Loucy (cell line): ENCODE results near the gene C5orf46.

Source experiments
- H2AFZ ChIP-seq: fragments of 200-600 bp; sonication (generic); 2 replicates; pipeline ENCODE4 v1.6.0; 2016; ENCODE audit warnings: antibody characterized with exemption, mild to moderate bottlenecking, low read length, moderate library complexity
- H3F3A ChIP-seq: fragments of 200-600 bp; 2 replicates; pipeline ENCODE4 v1.6.0; 2016; ENCODE audit warnings: antibody characterized with exemption, low read depth, mild to moderate bottlenecking
- H3K27me3 ChIP-seq: fragments of 200-600 bp; sonication (generic); 2 replicates; pipeline ENCODE4 v1.6.1; 2014; ENCODE audit warnings: low read length, mild to moderate bottlenecking; ENCODE audit not compliant: insufficient read depth, poor library complexity, severe bottlenecking
- H3K36me3 ChIP-seq: fragments of 200-600 bp; sonication (generic); 2 replicates; pipeline ENCODE4 v1.6.1; 2016; ENCODE audit warnings: low read length; ENCODE audit not compliant: insufficient read depth
- H3K4me1 ChIP-seq: fragments of 200-600 bp; sonication (generic); 2 replicates; pipeline ENCODE4 v1.5.1; 2014; ENCODE audit warnings: low read length, mild to moderate bottlenecking; ENCODE audit not compliant: insufficient read depth, poor library complexity, severe bottlenecking
- H3K4me2 ChIP-seq: fragments of 200-600 bp; sonication (generic); 2 replicates; pipeline ENCODE4 v1.6.0; 2014; ENCODE audit warnings: antibody characterized with exemption, low read length, low read depth, mild to moderate bottlenecking; ENCODE audit not compliant: poor library complexity, severe bottlenecking
- H3K4me3 ChIP-seq: fragments of 200-600 bp; sonication (generic); 2 replicates; pipeline ENCODE4 v1.5.1; 2014; ENCODE audit warnings: low read length, mild to moderate bottlenecking, mixed read lengths; ENCODE audit not compliant: poor library complexity, severe bottlenecking
- H3K79me2 ChIP-seq: fragments of 200-600 bp; sonication (generic); 2 replicates; pipeline ENCODE4 v1.6.1; 2014; ENCODE audit warnings: low read length; ENCODE audit not compliant: insufficient read depth
- H3K9ac ChIP-seq: fragments of 200-600 bp; sonication (generic); 2 replicates; pipeline ENCODE4 v1.6.0; 2014; ENCODE audit warnings: mild to moderate bottlenecking, low read depth, low read length, moderate library complexity; ENCODE audit not compliant: poor library complexity, severe bottlenecking
- H3K9me2 ChIP-seq: fragments of 200-600 bp; sonication (generic); replicated peaks from 2 replicates; pipeline ENCODE4 v1.6.1; 2016; ENCODE audit warnings: low read depth, low read length, mixed read lengths
- H3K9me3 ChIP-seq: fragments of 200-600 bp; sonication (generic); 2 replicates; pipeline ENCODE4 v1.6.1; 2014; ENCODE audit warnings: mild to moderate bottlenecking, antibody characterized with exemption, low read length, low read depth; ENCODE audit not compliant: insufficient read depth
- H4K20me1 ChIP-seq: fragments of 200-600 bp; sonication (generic); 2 replicates; pipeline ENCODE4 v1.6.0; 2014; ENCODE audit warnings: antibody characterized with exemption, low read length, mild to moderate bottlenecking; ENCODE audit not compliant: insufficient read depth, poor library complexity, severe bottlenecking
- CTCF ChIP-seq: fragments of 200-600 bp; sonication (generic); conservative IDR thresholded peaks from 2 replicates; pipeline ENCODE4 v1.5.1; 2014; ENCODE audit warnings: mild to moderate bottlenecking, antibody characterized with exemption, low read length
- EZH2phosphoT487 ChIP-seq: fragments of 200-600 bp; IDR thresholded peaks from 2 replicates; pipeline ENCODE4 v1.6.1; 2018; ENCODE audit warnings: antibody characterized with exemption, mild to moderate bottlenecking, moderate library complexity, borderline replicate concordance

The C5orf46 gene

GRCh38 chr5:147860641-147861025, 45.7 kb downstream of the C5orf46 start:
- H3K36me3 ChIP-seq: no peaks in the 10 kb centered on the region
- no peaks in the 10 kb centered on the region for H3K27me3 ChIP-seq
- no peaks in the 10 kb centered on the region for H3K79me2 ChIP-seq
- no peaks in the 10 kb centered on the region for H3K4me1 ChIP-seq
- H4K20me1 ChIP-seq: no peaks in the 10 kb centered on the region
- no peak overlapping the region for H3K9ac ChIP-seq
- TF ChIP-seq EZH2phosphoT487: no peak
- TF ChIP-seq CTCF: no peak
- H3F3A ChIP-seq: no peaks in the 10 kb centered on the region
- no peak overlapping the region for H3K4me2 ChIP-seq
- H2AFZ ChIP-seq: no peak overlapping the region
- no peaks in the 10 kb centered on the region for H3K9me2 ChIP-seq
- no peaks in the 10 kb centered on the region for H3K9me3 ChIP-seq
- H3K4me3 ChIP-seq: no peak overlapping the region

GRCh38 chr5:147859962-147860640, 46.2 kb downstream of the C5orf46 start:
- no peaks in the 10 kb centered on the region for H3K79me2 ChIP-seq
- H3K9me3 ChIP-seq: no peaks in the 10 kb centered on the region
- no peak overlapping the region for H2AFZ ChIP-seq
- no peaks in the 10 kb centered on the region for H3K9me2 ChIP-seq
- H3K36me3 ChIP-seq: no peaks in the 10 kb centered on the region
- no peaks in the 10 kb centered on the region for H4K20me1 ChIP-seq
- H3K4me2 ChIP-seq: no peak overlapping the region
- no peaks in the 10 kb centered on the region for H3K27me3 ChIP-seq
- no peak overlapping the region for H3K4me3 ChIP-seq
- TF ChIP-seq CTCF (no peak), EZH2phosphoT487 (no peak)
- H3K9ac ChIP-seq: no peak overlapping the region
- H3F3A ChIP-seq: no peaks in the 10 kb centered on the region
- H3K4me1 ChIP-seq: no peaks in the 10 kb centered on the region

GRCh38 chr5:147858565-147858964, 47.8 kb downstream of the C5orf46 start:
- H3F3A ChIP-seq: no peaks in the 10 kb centered on the region
- no peaks in the 10 kb centered on the region for H3K36me3 ChIP-seq
- H3K9ac ChIP-seq: no peak overlapping the region
- H2AFZ ChIP-seq: no peak overlapping the region
- H3K79me2 ChIP-seq: no peaks in the 10 kb centered on the region
- TF ChIP-seq EZH2phosphoT487 (no peak), CTCF (no peak)
- no peaks in the 10 kb centered on the region for H3K9me2 ChIP-seq
- H3K4me1 ChIP-seq: no peaks in the 10 kb centered on the region
- H4K20me1 ChIP-seq: no peaks in the 10 kb centered on the region
- no peak overlapping the region for H3K4me3 ChIP-seq
- no peaks in the 10 kb centered on the region for H3K27me3 ChIP-seq
- no peaks in the 10 kb centered on the region for H3K9me3 ChIP-seq
- H3K4me2 ChIP-seq: no peak overlapping the region
